Choroid plexus epithelial cell (primary cell): Measurements from ENCODE around the gene FOXP1.

Source experiments
- DNase-seq: peaks from one replicate; pipeline ENCODE4 v3.0.0-alpha.2; 2010; ENCODE audit warnings: low read depth
- H3K4me3 ChIP-seq: 2 replicates; pipeline ENCODE4 v1.5.1; 2011; ENCODE audit warnings: low read depth, mild to moderate bottlenecking, control low read depth, low read length, moderate library complexity
- CTCF ChIP-seq: conservative IDR thresholded peaks from 2 replicates; pipeline ENCODE4 v1.5.1; 2011; ENCODE audit warnings: low read depth, mild to moderate bottlenecking, control low read depth, inconsistent platforms, low read length, moderate library complexity

Gene FOXP1

GRCh38 chr3:71152892-71153265 lies 430.6 kb downstream of the FOXP1 start:
- DNase-seq, result no peak
- no peak for TF ChIP-seq CTCF

GRCh38 chr3:71152039-71152891 lies 431.3 kb downstream of the FOXP1 start:
- no peak for TF ChIP-seq CTCF
- H3K4me3 ChIP-seq, result no peak overlapping the region
- no peak for DNase-seq

More at GRCh38 chr3:71152892-71153265, 430.6 kb downstream of the FOXP1 start:
- H3K4me3 ChIP-seq, result no peak overlapping the region

GRCh38 chr3:71149959-71150954 lies 433.3 kb downstream of the FOXP1 start:
- peak; percentile 62 for DNase-seq
- H3K4me3 ChIP-seq, result no peak overlapping the region
- no peak for TF ChIP-seq CTCF

GRCh38 chr3:71148455-71149060 lies 435.0 kb downstream of the FOXP1 start:
- DNase-seq, result no peak
- no peak overlapping the region for H3K4me3 ChIP-seq

GRCh38 chr3:71146673-71147072 lies 436.9 kb downstream of the FOXP1 start:
- no peak for TF ChIP-seq CTCF
- no peak for DNase-seq
- no peak overlapping the region for H3K4me3 ChIP-seq

More at GRCh38 chr3:71148455-71149060, 435.0 kb downstream of the FOXP1 start:
- no peak for TF ChIP-seq CTCF

- no peak for DNase-seq
- H3K4me3 ChIP-seq, result no peak overlapping the region
- no peak for TF ChIP-seq CTCF
These were observed 437.6 kb downstream of the FOXP1 start for GRCh38 chr3:71145954-71146353.
